ENCODE data around the gene PKHD1.

DNA sequence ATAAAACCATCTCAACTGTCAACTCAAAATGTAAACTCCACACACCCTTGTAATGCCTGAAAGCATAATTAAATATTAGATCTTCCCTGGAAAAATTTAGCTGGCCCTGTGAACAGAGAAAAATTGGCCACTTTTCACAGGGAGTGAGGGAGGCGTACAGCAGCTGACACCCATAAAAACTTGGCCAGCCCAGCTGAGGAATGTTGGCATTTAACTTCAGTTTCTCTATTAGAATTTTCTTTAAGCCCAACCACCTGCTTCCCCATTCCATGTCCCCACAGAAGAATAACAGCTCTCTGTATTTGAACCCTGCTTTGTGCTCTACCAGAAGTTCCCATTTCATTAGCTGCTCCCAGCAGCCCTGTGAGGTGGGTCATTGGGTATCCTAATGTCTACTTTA, 41.0 kb downstream of the PKHD1 start:
- TF ChIP-seq POLR2A (IDR thresholded peaks at IDR 0.05) (no peak), EP300 (IDR thresholded peaks at IDR 0.05) (no peak)
- TF ChIP-seq, protein P1, sequence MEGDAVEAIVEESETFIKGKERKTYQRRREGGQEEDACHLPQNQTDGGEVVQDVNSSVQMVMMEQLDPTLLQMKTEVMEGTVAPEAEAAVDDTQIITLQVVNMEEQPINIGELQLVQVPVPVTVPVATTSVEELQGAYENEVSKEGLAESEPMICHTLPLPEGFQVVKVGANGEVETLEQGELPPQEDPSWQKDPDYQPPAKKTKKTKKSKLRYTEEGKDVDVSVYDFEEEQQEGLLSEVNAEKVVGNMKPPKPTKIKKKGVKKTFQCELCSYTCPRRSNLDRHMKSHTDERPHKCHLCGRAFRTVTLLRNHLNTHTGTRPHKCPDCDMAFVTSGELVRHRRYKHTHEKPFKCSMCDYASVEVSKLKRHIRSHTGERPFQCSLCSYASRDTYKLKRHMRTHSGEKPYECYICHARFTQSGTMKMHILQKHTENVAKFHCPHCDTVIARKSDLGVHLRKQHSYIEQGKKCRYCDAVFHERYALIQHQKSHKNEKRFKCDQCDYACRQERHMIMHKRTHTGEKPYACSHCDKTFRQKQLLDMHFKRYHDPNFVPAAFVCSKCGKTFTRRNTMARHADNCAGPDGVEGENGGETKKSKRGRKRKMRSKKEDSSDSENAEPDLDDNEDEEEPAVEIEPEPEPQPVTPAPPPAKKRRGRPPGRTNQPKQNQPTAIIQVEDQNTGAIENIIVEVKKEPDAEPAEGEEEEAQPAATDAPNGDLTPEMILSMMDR (IDR thresholded peaks at IDR 0.05) = no peak

Measured in suprapubic skin (tissue), 3 donors.